Left ventricle myocardium superior (tissue), 1 donor: ENCODE data around the gene GTF3C1. TPM values are rescaled to one million over a fixed set of nuclear protein-coding genes. Genes with fewer than 3 reads are reported as not detected.

Source experiments
- ATAC-seq: fragments of 200-7000 bp; cut with Tn5 transposase; one replicate; pipeline ENCODE4 v1.9.1; 2020; ENCODE audit warnings: mild to moderate bottlenecking, moderate library complexity
- DNase-seq: peaks from one replicate; pipeline ENCODE4 v3.0.0-alpha.2; 2020
- intact Hi-C: fragments of 100-400 bp; cut with micrococcal nuclease; formaldehyde crosslinking; loops from one replicate; pipeline ENCODE4 v1.11.0; 2022
- total RNA-seq: library from RNA; stranded (reverse); fragmentation: NEBNext Ultra II Directional; extraction: Animal tissue kit (Norgen Biotek cat#: 25700); gene quantifications from one replicate; pipeline ENCODE4 v1.2.1, GENCODE V29; 2021
- donor health status: DM: no; HTN: yes; CAD: no; lungs with severe emphysema.

The GTF3C1 gene
- total RNA-seq, 1 donor from 2014 or later = 56.4 TPM

- ATAC-seq (no peak), DNase-seq (no peak)
- intact Hi-C loops = no loop called here
Measured at GRCh38 chr16:27473101-27473900, 76.4 kb downstream of the GTF3C1 start.

DNA sequence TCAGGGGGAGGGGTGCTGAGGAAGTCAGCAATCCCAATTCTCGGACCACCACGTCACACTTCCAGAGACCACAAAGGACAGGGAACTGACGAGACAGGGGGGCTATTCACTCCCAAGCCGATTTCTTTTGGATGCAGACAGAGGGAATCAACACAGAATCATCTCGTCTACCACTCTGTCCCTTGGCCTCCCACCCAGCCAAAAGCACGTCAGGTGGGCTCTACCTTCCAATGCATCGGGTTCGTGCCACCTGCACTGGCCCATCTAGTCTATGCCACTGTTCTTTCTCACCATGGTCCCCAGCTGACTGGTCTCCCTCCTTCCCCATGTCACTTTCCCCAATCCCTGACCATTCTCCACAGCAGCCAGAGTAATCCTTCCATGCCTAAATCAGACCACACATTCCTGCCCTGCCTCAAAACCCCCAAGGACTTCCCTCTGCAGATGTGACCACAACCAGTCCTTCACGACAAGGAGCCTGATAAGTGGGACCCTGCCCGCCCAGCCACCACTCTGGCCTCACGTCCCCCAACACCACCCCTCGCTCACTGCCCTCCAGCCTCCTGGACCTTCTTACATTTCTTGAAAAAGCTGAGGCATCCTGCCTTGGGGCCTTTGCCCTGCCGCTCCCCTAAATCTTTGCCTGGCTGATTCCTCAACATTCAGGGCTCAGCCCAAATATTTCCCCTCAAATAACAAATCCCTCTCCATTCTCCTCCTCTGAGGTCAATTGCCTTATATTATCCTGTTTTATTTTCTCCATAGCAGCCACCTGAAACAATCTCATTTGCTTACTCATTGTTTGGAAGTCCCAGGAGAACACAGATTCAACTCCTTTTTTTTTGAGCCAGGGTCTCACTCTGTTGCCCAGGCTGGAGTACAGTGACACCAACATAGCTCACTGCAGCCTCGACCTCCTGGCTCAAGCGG is 77.4 kb downstream of the GTF3C1 start:
- intact Hi-C loops = no loop called here
- ATAC-seq = no peak
- no peak for DNase-seq

- intact Hi-C loops = no loop called here
- no peak for DNase-seq
Measured at GRCh38 chr16:27471661-27472060, 78.1 kb downstream of the GTF3C1 start.

GRCh38 chr16:27470567-27471431 is 78.9 kb downstream of the GTF3C1 start:
- no peak for DNase-seq
- intact Hi-C loops = no loop called here

More at GRCh38 chr16:27471661-27472060, 78.1 kb downstream of the GTF3C1 start:
- ATAC-seq = no peak

DNA sequence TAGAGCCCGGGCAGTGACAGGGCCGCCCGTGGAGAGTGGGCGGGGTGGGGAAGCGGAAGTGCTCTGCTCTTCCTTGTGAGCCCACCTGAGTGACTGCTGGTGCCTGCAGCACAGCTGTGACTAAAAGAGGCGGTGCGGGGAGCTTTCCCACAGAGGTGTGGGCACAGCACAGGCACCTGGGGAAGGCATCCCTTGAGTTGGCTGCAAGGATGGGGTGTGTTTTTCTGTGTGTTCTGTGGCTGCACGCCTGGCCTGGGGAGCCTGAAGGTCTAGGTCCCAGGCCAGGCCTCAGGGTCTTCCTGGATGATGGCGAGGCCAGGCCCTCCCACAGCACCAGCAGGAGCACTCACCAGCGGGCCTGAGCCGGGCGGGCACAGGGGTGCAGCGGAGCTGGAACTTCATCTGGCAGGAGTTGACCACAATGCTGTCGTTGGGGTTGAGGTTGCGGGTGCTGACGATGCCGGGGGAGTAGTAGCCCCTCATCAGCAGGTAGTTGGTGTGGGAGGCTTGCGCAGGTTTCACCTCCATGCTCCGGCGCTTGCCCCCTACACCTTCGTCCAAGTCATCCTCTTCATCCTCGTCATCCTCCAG is 80.7 kb downstream of the GTF3C1 start:
- DNase-seq (no peak), ATAC-seq (no peak)
- intact Hi-C loops = no loop called here

More at GRCh38 chr16:27470567-27471431, 78.9 kb downstream of the GTF3C1 start:
- peak; percentile 49 for ATAC-seq

DNA sequence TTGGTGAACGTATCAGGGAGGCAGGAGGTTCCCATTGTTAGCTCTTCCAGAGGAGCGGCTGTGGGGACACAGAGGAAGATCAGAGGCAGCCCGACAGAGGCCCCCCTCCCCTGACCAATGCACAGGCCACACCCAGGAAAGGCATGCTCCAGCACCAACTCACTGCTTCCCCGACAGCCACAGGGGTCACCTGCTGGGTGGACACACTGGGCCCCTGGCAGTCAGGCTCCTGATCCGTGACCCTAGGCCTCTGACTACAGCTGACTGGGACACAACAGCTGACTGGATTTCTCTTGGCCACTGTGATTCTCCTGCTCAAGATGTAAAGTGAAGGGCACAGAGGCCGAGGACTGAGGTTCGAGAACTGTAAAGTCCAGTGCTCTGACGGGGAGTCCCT is 84.2 kb downstream of the GTF3C1 start:
- no peak for ATAC-seq
- intact Hi-C loops = no loop called here
- no peak for DNase-seq

- intact Hi-C loops = no loop called here
- DNase-seq = no peak
- no peak for ATAC-seq
Measured at GRCh38 chr16:27464626-27465482, 84.9 kb downstream of the GTF3C1 start.

- intact Hi-C loops = no loop called here
- no peak for ATAC-seq
- DNase-seq = no peak
Measured at GRCh38 chr16:27463741-27464591, 85.7 kb downstream of the GTF3C1 start.

DNA sequence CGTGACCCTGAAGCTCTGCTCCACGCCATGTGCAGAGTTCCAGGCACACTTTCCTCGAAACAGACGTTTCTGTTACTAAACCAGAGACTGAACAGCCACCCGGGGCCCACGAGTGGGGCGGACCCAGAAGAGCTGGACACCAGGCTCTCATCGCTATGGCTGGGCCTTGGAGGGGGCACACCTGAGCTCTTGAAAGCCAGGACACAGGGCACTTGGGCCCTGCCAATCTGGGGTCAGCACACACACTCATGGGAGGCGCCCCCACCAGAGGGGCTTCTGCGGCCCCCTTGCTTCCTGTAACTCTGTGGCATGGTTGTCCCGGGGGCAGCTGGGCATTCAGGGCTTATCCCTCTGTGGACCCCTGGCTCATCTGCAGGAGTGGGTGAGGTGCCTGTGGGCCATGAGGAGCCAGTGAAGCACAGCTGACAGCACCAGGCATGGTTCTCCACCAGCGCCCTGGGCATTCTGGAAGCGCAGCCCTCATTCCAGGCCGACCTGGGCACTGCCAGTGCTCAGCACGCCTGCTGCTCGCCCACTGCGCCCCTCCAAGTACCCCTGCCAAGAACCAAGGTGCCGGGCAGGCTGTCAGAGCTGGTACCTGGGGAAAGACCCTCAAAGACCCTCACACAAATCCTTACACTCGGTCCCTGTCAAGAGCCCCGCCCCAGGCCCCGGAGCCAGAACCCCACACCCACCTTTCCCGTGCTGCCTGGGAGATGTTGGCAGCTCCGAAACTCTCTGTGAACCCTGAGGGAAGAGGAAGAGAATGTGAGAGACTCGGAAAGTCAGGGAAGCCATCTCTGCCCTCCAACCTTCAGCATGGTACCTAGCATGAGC is 86.6 kb downstream of the GTF3C1 start:
- ATAC-seq (no peak), DNase-seq (no peak)
- intact Hi-C loops = no loop called here

GRCh38 chr16:27462200-27462845 is 87.4 kb downstream of the GTF3C1 start:
- intact Hi-C loops = no loop called here
- DNase-seq (no peak), ATAC-seq (no peak)

GRCh38 chr16:27461483-27462171 is 88.1 kb downstream of the GTF3C1 start:
- ATAC-seq = no peak
- intact Hi-C loops = no loop called here
- DNase-seq = no peak

DNA sequence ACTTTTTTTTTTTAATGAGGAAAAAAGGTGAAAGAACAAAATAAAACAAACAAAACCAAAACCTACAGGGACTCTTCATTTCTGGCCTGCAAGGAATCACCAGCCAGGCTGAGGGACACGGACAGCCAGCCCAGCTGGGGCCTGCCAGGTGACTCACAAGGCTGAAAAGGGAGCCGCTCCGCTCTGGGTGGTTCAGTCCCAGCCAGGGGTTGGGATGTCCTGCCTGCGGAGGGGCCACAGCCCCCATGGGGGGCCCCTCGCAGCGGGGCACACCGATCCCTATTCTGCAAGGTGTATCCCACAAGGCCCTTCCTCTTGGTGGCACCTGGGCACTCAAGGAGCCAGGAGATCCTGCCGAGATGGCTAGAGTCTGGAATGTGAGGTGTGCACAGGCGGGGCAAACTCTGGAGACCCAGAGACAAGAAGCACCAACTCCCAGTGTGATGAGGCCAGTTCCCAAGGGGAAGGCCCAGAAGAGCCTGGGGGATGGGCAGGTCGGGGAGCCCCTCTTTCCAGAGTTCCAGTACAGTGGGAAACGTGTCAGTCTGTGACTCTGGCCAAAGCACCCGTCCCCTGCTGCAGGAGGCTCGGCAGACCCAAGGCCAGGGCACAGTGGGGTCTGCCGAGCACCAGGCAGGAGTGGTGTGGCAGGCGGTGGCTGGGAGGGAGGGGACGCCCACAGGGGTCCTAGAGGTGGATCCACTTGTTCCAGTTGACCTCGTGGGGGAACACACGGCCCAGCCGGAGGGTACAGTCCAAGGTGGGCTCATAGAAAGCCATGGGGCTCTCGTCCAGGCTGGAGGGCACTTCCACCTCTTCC is 88.8 kb downstream of the GTF3C1 start:
- DNase-seq (no peak), ATAC-seq (no peak)
- intact Hi-C loops = no loop called here

GRCh38 chr16:27460213-27460612 is 89.5 kb downstream of the GTF3C1 start:
- ATAC-seq = no peak

DNA sequence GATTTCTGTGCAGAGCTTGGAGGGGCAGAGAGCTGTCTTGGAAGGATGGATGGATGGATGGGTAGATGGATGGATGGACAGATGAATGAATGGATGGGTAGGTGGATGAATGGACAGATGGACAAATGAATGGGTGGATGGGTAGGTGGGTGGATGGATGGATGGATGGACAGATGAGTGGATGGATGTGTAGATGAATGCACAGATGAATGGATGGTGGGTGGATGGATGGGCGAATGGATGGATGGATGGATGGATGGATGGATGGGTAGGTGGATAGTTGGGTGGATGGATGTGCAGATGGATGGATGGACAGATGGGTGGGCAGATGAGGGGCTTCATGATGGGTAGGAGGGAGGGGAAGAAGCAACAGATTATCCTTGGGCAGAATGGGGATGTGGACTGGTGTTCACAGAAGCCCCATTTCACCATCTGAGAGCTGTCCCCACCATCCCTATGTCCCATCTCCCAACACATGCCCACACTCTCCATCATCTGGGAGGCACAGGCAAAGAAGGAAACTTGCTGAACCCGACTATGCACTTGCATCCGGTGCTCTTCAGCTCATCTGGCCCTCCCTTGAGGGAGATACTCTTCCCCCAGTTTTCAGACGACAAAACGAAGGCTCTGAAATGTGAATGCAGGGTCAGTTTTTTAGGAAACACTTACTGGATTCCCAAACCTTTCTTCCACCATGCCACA is 90.6 kb downstream of the GTF3C1 start:
- no peak for DNase-seq
- no peak for ATAC-seq
- intact Hi-C loops = loop anchor here (10.0 kb wide), 1 partner anchor 304 kb away; no protein-coding TSS in a partner anchor

More at GRCh38 chr16:27460213-27460612, 89.5 kb downstream of the GTF3C1 start:
- DNase-seq = no peak
- intact Hi-C loops = no loop called here
